ENCODE data around the gene BCL2L15.
A peak's percentile ranks its signal among the peaks of the same experiment; 100 is the strongest.

The BCL2L15 gene

DNA sequence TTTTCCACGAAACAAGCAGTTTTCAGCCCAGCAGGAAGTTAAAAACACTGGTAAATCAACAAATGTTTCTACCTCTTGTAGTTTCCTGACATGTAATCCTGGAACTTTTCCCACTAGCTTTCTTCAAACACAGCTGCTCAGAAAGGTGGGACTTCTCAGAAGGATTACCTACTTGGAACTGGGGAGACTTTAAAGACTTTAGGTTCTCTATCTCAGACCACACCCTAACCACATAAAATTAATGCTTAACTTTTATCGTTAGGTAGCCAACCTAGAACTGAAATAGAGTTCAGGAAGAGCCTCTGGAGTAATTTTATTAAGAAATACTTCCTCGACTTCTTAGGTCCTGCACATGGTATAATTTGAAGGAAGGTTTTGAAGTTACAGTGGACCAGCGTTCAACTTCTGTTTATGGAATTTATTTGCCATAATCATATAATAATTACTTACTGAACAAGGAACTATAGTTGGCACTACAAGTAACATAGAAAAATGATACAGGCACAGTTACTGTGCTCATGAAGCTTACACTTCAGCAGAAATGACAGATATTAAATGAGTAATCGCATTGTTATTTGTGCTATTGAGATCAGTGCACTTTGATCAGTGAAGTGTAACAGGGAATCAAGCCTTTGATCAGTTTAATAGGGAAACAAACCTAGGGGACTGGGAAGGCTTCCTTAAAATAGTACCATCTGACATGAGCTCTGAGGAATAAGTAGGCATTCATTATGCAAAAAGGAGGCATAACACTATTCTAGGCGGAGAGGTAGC is at the start of gene BCL2L15:
Gene BCL2L15 (minus strand): TSS at position 180 of the 774 bp plus-strand sequence. CDS start 206 bp downstream, outside the sequence.
- DNase-seq: no peak

DNA sequence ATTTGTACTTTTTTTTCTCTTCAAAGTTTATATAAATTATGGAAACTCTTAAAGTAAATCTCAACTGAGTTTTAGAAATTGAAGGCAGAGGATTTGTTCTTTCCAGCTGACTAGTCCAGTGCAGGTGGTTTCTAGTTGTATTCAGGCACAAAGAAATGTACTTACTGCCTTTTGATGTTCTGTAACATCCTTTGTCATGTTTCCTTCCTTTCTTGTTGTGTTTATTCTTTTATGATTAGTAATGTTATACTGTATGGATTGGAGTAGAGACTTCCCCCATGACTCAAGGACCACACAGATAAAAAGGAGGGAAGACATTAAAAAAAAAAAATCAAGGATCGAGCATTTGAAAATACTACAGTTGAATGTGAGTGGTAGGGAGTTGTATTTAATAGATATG is 49.8 kb upstream of the BCL2L15 start:
- no peak for DNase-seq

DNA sequence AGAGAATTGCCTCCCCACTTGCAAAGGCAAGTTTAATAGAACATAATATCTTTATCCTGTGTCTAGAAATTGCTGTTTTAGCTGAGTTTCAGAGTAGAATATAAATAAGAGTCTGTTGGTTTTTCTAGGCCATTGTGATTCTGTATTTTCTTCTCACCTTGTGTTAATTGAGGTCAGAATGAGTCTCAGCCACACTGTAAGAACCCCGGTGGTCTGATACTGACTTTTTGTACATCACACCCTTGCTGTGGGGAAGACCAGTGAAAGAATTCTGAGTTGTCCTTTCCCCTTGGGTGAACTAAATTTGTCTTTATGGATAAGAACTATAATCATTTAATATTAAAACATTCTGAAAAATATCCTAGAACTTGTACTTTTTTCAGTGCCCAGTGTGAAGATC is 48.6 kb upstream of the BCL2L15 start:
- DNase-seq: no peak

DNA sequence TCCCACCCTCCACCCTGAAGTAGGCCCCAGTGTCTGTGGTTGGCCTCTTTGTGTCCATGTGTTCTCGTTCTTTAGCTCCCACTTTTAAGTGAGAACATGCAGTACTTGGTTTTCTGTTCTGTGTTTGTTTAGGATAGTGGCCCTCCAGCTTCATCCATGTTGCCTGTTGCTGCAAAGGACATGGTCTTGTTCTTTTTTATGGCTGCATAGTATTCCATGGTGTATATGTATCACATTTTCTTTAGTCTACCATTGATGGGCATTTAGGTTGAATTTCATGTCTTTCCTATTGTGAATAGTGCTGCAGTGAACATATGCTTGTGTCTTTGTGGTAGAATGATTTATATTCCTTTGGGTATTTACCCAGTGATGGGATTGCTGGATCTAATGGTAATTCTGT is 47.8 kb upstream of the BCL2L15 start:
- no peak for DNase-seq

DNA sequence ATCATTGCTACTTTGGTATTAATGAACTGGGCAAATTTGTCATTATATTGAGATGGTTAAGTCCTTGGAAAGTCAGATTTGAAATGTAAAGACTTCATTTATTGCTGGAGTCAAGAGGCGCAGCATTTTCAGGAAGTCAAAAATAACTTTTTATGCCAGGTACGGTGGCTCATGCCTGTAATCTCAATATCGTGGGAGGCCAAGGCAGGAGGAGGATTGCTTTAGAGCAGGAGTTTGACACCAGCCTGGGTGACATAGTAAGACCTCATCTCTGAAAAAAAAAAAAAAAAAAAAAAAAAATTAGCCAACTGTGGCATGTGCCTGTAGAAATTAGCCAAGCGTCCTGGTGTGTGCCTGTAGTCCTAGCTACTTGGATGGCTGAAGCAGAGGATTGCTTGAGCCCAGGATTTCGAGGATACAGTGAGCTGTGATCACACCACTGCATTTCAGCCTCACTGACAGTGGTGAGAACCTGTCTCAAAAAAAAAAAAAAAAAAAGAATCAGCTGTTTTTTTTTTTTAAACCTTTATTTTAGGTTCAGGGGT is 47.2 kb upstream of the BCL2L15 start:
- DNase-seq: no peak

DNA sequence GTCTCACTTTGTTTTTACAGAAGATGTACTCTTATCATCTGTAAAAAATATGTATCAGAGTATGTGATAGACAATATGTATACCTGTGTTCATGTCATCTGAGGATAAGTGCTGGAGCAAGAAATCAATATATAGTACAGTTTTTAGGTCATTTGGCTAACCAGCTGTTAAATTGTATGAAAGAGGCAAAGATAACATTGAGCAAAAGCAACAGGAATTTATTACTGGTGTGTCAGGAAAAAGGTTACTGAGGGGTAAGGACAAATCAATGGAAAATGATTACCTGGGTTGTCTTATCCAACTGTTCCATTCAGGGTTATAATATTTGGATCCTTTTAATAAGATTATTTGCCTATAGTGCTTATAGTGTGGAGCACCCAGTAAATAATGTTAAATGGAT is 46.6 kb upstream of the BCL2L15 start:
- DNase-seq: no peak

DNA sequence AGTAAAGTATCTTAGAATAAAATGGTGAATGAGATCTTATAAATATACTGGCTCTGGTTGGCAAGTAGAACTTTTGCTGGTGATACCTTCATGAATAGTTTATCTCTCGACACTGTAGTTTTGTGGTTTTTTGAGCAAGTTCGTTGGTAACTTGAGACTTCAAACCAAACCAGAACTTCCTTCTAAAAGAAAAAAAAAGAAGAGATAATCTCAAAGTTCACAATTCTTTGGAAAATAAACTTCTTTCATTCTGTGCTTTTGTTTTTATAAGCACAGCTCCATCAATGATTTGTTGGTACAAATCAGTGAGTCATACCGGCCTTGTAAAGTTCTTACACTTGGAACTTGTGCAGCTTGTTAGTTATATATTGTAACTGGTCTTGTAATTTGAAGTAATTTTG is 44.1 kb upstream of the BCL2L15 start:
- no peak for DNase-seq

DNA sequence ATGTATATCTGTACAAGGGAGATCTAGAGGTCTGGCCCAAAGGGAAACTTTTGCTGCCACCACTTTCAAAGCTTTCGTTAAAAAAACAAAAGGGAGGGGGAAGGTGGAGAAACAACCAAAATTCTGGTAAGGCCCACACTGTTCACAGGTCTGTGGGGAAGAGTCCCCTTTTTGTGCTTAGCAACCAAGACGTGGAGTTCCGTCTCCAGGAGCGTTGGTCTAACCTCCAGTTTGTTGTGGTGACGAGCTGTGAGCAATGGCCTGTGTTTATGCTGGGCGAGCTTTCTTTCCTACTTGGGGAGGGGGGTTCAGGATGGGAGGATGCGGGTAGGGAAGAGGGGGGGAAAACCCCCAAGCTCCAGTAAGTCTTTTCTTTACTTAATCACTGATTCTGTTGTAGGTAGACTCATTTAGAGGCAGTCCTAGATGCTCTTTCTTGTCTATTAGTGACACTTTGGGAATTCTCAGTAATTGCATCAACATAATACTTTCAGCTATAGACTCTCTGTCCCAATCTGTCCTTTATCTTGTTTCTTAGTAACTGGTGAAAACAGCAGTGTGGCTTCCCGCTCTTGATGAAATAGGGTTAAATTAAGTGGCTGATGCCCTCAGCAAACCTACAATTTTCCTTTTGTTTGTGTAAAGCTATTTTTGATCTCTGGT is 43.2 kb upstream of the BCL2L15 start:
- DNase-seq: peak; percentile 73

DNA sequence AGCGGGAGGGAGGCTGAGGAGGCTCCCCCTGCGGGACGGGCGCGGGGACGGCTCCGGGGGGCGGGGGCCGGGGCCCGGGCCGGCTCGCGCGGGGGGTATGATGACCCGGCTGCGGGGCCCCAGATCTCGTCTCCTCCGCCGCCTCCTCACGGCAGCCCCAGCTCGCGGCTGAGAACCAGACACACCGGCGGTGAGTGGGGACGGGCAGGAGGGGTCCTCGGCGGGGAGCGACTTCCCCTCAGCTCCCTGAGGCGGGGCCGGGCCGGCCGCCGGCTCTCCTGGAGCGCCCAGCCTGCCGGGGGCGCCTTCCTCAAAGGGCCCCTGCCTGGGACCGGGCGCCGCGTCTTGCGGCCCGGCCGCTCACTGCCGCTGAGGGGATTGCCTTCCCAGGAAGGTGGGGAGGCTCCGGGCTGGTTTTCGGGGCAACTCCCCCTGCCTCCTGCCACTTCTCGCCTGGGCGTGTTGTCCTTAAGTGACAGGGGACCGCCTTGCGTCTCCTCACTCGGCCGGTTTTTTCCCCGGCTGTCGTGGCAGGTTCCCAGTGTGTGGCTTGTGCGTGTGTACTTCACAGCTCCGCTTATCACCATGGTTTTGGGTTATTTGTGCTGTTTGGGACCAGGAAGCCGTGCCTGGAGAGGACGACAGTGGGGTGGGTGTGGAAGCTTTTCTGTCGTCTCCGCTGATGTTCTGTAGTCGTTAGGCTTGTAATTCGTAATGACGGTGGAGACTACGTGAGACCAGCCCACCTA is 42.5 kb upstream of the BCL2L15 start:
- peak; percentile 61 for DNase-seq

DNA sequence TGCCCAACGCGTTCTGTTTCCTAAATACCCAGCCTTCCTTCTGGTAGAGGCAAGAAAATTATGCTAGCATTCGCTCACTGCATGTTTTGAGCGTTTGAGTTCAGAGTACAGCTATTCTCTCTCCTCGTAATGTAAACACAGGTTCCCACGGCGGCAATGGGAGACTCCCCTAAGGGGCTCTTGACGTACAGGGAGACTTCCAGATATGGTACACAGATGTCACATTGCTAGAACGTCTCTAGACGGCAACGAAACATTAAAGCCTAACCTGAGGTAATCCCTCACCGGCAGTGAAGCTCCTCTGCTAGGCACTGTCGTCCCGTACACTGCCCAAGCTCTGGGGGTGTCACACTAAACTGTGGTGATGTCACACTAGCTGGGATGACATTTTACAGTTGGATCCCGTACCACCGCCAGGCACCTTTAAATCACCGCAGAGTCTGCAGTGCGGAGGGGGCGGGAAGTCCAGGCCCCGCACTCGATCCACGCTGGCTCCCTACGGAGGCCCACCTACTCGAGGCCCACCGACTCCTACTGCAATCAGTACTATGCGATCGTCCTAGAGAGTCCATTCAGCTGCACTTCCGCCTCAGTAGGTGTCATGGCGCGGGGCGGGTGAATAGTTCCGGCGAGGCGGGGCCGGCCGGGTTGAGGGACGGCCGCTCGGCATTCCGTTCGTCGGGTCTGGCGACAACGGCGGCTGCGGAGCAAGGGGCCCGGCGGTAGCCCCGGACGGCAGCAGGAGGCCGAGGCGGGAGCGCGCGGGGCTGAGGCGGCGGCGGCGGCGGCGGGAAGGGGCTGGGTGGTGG is 41.8 kb upstream of the BCL2L15 start, which contains the start of gene HIPK1:
Gene HIPK1 (plus strand): TSS at position 384 of the 809 bp plus-strand sequence.
- peak; percentile 92 for DNase-seq

DNA sequence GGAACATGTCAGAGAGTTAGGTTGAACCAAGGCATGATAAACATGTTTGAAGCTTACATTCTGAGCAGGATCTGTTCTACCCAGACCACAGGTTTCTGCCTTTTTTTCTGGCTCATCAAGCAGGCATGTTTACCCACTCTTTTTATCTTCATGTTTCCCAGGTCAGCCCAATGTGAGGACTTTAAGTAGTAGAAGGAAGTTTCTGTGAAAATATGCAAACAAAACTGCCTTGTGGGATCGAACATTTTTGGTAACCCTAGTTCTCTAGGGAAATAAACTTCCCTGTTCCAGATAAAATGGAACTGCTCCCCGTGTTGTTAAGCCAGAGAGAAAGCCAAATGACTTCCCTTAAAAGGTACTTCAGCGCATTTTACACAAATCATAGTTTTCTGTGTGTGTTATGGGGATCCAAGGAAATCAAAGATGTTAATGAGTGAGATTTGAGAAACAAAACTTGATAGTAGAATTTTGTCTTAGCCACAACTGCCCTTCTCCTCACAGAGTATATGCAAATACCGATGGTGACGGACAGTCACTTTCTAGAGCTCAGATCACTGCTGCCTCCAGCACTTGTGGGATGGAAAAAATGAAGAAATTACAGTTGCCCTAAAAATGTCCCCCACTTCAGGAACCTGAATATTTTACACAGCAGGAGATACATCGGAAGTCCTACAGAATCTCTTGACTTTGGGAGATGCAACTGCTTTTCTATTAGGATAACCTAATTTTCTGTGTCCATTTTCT is 41.0 kb upstream of the BCL2L15 start:
- DNase-seq: no peak

DNA sequence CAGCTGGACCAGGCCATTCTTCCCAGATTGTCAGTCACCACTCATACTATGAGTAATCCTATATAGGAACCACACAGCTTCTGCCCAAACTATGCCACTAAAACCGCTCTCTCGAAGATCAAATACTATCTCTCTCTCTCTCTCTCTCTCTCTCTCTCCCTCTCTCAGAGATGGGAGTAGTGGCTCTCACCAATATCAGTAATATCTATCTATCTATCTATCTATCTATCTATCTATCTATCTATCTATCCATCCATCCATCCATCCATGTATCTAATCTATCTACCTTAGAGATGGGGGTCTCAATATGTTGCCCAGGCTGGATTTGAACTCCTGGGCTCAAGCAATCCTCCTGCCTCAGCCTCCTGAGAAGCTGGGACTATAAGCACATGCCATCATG is 37.1 kb upstream of the BCL2L15 start:
- DNase-seq: no peak

DNA sequence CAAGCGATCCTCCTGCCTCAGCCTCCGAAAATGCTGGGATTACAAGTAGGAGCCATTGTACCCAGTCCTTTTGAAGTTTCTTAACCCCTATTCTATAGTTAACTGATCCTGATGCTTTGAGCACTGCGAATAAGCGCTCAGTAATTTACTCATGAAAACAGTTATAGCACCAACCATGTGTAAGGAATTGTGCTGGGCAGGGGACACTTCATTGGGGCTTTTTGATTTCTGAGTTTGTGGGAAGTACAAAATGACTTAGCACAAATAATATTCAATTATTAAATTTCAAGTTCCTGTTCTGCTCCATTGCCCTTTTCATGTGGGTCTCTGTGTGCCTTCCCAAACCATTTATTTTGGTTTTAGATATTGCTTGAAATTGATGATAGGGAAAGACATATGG is 35.6 kb upstream of the BCL2L15 start:
- no peak for DNase-seq

DNA sequence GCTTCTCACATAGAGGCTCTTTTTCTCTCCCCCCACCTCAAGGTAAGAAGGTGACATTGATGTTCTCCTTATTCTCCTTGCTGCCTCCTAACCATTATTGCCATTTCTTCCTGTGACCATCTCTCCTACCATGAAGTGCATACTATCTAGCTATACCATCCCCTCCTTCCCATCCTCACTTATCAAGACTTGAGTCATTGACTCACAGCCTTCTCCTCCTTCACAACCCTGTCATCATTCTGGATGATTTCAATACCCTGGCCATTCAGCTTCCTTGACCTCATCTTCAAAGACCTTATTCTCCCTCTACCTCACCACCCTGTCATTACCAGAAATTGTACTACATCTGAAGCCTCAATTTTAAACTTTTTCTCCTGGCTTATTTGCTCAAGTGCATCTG is 30.9 kb upstream of the BCL2L15 start:
- no peak for DNase-seq

DNA sequence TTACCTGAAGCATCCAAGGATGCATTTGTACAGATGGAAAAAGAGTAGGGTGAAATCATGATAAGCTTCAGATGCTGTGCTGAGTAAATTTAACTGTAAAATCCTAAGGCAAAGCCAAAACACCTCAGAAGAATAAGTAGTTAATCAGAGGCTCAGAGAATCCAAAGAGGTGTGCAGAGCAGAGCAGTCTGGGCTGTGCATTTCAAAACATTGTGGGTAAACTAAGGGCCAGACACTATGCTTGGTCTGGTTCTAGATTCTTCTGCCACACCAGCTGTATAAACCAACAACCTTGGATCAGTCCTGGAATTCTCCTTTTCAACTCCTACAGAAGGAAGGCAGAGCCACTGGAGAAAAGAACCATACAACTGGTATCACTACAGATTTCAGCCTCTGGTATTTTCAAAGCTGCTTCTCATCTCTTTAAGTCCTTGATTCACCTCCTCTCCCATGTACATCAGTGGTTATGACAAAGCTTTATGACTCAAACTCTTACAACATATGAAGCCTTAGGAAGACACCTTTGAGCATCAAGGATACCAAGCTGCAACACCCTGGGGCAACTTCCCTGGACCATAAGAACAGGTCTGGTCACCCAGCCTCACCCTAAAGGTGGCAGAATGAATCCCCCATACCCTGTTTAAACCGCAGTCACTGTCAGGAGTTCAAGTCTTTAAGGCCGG is 30.2 kb upstream of the BCL2L15 start:
- no peak for DNase-seq

DNA sequence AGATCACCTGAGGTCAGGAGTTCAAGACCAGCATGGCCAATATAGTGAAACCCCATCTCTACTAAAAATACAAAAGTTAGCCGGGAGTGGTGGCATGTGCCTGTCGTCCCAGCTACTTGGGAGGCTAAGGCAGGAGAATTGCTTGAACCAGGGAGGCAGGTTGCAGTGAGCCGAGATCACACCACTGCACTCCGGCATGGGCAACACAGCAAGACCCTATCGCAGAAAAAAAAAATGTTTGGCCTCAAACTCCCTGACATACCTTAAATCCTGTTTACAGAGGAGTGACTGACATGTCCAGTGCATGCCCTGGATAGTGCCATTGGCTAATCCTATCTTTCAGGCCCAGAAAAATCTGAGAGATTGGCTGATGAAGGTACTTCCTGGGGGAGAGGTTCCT is 29.6 kb upstream of the BCL2L15 start:
- DNase-seq: no peak

DNA sequence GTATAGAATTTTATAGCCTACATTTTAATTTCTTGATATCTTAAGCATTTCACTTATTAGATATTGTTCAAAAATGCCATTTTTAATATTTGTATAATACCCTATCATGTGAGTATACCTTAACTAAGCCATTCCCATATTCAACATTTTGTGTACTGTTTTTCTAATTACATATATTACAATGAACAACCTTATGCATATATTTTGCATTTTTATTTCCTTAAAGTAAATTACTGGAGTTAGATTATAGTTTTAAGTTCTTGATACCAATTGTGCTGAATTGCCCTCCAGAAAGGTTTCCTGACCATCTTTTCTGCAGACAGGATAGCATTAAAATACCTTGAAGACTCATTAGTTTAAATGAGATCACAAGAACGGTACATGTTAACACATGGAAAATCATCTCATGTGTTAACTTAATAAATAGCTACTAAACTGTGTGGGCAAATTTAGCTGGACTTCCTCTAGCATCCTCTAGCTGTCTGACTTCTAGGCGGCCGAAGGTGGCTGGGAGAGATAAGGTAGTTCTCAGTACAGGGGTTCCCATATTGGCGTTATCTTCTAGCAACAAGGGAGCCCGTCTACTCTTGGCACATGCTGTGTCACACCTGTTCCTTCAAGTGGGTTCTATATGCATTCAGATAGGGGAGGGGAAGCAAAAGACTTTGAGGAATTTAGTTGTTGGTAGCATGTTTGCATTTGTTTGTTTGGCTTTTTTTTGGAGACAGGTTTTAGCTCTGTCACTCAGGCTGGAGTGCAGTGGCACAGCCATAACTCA is 26.7 kb upstream of the BCL2L15 start:
- DNase-seq: no peak

DNA sequence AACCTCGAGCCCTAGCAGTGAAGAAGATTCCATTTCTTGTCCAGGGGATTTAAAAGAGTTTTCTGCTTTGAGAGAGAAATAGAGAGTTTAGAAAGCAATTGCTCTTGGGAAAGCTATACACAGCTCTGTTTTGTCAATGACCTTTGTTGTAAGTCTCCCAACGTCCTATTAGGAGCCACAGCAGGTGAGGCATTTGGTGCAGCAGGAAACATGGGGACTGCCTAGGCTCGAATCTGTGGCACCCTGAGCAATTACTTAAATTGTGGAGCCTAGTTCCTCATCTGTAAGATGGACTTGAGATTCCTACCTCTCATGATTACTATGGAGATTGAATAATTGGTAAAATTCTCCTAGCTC is 25.9 kb upstream of the BCL2L15 start:
- DNase-seq: no peak

DNA sequence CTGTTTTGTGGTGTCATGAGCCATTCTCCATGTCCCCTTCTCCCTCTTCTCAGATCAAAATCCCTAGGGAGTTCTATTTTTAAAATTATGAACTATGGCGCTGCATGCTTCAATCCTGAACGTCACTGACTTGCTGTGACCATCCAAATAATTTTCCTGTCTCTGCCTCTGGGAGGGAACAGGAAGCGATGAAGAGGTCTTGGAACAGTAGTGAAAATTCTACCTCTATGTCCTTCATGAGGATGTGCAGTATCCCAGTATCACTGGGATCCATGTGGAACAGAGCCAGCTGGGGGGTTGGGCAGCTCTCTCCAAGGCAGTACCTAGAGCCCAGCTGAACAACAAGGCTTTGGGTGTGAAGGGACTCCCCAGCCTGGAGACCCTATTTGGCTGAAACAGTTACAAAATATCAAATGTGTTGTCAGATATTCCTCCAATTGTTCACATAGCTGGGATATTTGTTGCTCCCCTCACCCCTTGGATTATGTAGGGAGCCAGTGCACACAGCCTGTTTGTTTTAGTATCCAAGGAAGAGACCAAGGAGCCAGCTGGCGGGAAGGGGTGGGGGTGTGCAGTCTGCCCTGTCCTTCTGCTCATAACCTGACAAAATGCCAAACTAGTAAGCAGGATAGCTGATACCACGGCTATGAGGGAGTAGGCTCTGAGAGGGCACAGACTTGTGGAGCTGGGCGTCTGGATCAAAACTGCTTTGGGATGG is 25.4 kb upstream of the BCL2L15 start:
- no peak for DNase-seq

DNA sequence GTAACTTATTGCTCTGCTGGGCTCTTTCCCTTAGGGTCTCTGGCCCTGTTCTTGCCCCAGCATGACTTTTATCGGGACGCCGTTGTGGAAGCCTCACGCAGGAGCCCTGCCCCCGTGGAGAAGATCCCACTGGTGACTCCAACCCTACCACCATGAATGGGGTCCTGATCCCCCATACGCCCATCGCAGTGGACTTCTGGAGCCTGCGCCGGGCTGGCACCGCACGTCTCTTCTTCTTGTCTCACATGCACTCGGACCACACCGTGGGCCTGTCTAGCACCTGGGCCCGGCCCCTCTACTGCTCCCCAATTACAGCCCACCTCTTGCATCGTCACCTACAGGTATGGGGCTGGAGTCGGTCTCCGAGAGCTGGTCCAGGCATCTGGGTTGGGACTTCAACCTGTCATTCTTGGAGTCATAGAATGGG is 18.1 kb upstream of the BCL2L15 start:
- DNase-seq: no peak
